ENCODE data around the gene KCNK5.

DNA sequence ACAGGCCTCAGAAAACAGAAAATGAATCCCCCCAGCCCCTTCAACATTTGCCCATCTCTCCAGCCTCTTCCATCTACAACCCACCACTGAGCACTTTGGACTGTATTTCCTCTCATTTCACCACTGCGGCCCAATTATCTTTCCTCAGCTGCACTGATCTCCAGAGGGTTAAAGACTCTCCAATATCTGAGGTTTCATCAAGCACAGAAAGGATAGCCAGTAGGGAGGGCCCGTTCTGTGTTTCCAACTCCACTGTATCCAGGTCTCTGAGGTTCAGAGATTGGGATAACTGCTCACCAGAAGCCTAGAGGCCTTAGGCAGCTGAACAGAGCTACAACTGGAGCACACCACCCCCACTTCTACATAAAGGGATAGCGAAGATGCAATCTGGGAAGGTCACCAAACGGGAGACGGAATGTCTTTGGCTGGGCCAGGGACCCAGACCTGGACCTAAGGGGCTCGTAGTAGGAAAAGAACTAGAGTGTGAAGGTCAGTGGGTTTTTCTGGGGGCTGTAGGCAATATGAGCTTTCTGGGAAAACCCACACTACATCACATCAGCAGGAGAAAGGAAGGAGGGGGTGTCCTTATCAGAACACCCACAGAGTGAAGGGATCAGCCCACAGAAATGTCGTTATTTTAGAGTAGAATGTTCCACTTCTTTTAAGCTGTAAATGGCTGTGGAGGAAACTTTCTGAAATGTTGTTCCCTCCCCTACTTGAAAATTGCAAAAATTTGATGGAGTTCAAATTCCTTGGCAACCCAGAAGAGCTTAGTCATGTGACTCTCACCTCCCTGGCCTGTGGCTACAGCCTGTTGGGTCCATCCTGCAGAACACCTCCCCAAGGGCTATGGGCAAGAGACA, 7.3 kb downstream of the KCNK5 start:
- TF ChIP-seq ZNF670 (tag by site-specific recombination; IDR thresholded peaks at IDR 0.05; ENCODE audit: low read depth) (no peak), KLF16 (tag by site-specific recombination; IDR thresholded peaks at IDR 0.05) (no peak), ZFP3 (tag by site-specific recombination; IDR thresholded peaks at IDR 0.05; ENCODE audit: low read depth) (no peak), ZNF391 (tag by site-specific recombination; IDR thresholded peaks at IDR 0.05; ENCODE audit: borderline replicate concordance, low read depth) (no peak), HOXA7 (CRISPR knock-in tag; IDR thresholded peaks at IDR 0.05; ENCODE audit: borderline replicate concordance) (no peak), BCL11A (tag by site-specific recombination; IDR thresholded peaks at IDR 0.05; ENCODE audit: low read depth) (no peak), ZNF785 (tag by site-specific recombination; IDR thresholded peaks at IDR 0.05) (no peak), ZBTB26 (tag by site-specific recombination; optimal IDR thresholded peaks at IDR 0.05) (no peak), ZNF660 (tag by site-specific recombination; IDR thresholded peaks at IDR 0.05) (no peak), ZBTB8A (tag by site-specific recombination; IDR thresholded peaks at IDR 0.05) (no peak), ZNF140 (tag by site-specific recombination; IDR thresholded peaks at IDR 0.05) (no peak)
- TF ChIP-seq, protein P1, sequence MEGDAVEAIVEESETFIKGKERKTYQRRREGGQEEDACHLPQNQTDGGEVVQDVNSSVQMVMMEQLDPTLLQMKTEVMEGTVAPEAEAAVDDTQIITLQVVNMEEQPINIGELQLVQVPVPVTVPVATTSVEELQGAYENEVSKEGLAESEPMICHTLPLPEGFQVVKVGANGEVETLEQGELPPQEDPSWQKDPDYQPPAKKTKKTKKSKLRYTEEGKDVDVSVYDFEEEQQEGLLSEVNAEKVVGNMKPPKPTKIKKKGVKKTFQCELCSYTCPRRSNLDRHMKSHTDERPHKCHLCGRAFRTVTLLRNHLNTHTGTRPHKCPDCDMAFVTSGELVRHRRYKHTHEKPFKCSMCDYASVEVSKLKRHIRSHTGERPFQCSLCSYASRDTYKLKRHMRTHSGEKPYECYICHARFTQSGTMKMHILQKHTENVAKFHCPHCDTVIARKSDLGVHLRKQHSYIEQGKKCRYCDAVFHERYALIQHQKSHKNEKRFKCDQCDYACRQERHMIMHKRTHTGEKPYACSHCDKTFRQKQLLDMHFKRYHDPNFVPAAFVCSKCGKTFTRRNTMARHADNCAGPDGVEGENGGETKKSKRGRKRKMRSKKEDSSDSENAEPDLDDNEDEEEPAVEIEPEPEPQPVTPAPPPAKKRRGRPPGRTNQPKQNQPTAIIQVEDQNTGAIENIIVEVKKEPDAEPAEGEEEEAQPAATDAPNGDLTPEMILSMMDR (tag by site-specific recombination; IDR thresholded peaks at IDR 0.05), result no peak
- TF ChIP-seq, protein P2, sequence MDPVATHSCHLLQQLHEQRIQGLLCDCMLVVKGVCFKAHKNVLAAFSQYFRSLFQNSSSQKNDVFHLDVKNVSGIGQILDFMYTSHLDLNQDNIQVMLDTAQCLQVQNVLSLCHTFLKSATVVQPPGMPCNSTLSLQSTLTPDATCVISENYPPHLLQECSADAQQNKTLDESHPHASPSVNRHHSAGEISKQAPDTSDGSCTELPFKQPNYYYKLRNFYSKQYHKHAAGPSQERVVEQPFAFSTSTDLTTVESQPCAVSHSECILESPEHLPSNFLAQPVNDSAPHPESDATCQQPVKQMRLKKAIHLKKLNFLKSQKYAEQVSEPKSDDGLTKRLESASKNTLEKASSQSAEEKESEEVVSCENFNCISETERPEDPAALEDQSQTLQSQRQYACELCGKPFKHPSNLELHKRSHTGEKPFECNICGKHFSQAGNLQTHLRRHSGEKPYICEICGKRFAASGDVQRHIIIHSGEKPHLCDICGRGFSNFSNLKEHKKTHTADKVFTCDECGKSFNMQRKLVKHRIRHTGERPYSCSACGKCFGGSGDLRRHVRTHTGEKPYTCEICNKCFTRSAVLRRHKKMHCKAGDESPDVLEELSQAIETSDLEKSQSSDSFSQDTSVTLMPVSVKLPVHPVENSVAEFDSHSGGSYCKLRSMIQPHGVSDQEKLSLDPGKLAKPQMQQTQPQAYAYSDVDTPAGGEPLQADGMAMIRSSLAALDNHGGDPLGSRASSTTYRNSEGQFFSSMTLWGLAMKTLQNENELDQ (tag by site-specific recombination; IDR thresholded peaks at IDR 0.05; ENCODE audit: low read depth), result no peak
- TF ChIP-seq, protein P3, sequence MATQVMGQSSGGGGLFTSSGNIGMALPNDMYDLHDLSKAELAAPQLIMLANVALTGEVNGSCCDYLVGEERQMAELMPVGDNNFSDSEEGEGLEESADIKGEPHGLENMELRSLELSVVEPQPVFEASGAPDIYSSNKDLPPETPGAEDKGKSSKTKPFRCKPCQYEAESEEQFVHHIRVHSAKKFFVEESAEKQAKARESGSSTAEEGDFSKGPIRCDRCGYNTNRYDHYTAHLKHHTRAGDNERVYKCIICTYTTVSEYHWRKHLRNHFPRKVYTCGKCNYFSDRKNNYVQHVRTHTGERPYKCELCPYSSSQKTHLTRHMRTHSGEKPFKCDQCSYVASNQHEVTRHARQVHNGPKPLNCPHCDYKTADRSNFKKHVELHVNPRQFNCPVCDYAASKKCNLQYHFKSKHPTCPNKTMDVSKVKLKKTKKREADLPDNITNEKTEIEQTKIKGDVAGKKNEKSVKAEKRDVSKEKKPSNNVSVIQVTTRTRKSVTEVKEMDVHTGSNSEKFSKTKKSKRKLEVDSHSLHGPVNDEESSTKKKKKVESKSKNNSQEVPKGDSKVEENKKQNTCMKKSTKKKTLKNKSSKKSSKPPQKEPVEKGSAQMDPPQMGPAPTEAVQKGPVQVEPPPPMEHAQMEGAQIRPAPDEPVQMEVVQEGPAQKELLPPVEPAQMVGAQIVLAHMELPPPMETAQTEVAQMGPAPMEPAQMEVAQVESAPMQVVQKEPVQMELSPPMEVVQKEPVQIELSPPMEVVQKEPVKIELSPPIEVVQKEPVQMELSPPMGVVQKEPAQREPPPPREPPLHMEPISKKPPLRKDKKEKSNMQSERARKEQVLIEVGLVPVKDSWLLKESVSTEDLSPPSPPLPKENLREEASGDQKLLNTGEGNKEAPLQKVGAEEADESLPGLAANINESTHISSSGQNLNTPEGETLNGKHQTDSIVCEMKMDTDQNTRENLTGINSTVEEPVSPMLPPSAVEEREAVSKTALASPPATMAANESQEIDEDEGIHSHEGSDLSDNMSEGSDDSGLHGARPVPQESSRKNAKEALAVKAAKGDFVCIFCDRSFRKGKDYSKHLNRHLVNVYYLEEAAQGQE (tag by site-specific recombination; IDR thresholded peaks at IDR 0.05), result no peak

All from HEK293 (cell line).